GM21825 (cell line): ENCODE results near the gene DPM2.

ENCODE experiments used
- ATAC-seq: cut with Tn5 transposase; IDR thresholded peaks from one replicate; pipeline ENCODE4 v1.9.1; 2021; ENCODE audit warnings: mild to moderate bottlenecking, moderate library complexity; ENCODE audit not compliant: unreplicated experiment

The DPM2 gene

DNA sequence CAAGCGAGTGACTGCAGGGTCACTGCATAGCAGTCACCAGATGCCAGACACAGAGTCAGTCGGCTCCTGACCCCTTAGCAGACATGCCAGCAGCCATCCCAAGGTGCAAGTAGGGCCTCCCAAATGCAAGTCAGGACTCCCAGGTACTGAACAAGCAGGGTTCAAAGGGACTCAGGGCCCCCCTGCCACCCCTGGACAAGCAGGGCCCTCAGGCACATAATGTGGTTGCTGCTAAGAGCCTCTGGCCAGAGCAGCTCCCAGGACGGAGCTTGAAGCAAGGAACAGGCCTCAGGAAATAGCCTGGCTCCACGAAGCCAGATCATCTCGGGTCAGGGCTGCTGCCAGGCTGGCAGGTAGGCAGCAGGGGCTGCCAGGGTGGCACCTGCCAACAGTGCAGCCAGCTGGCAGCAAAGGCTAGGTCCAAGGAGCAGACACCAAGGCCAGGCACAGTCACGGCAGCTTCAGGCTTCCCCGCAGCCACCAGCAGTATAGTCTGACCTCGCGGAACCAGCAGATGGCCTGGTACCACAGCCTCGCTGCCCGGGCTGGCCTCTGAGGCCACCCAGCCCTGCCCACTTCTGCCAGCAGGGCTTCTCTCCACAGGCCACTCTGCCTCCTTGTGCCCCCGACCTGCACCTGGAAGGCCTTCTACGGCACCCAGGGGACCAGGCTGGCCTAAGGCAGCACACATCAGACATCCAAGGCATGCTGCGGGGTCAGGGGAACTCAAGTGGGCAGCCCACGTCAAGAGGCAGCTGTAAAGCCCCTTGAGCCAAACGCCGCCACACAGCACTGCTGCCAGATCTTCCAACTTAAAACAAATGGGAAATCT, 35.7 kb upstream of the DPM2 start:
- no peak for ATAC-seq

- ATAC-seq, result no peak
These were observed 34.7 kb upstream of the DPM2 start for GRCh38 chr9:127972236-127972871.

GRCh38 chr9:127971357-127972235, 33.9 kb upstream of the DPM2 start:
- no peak for ATAC-seq

DNA sequence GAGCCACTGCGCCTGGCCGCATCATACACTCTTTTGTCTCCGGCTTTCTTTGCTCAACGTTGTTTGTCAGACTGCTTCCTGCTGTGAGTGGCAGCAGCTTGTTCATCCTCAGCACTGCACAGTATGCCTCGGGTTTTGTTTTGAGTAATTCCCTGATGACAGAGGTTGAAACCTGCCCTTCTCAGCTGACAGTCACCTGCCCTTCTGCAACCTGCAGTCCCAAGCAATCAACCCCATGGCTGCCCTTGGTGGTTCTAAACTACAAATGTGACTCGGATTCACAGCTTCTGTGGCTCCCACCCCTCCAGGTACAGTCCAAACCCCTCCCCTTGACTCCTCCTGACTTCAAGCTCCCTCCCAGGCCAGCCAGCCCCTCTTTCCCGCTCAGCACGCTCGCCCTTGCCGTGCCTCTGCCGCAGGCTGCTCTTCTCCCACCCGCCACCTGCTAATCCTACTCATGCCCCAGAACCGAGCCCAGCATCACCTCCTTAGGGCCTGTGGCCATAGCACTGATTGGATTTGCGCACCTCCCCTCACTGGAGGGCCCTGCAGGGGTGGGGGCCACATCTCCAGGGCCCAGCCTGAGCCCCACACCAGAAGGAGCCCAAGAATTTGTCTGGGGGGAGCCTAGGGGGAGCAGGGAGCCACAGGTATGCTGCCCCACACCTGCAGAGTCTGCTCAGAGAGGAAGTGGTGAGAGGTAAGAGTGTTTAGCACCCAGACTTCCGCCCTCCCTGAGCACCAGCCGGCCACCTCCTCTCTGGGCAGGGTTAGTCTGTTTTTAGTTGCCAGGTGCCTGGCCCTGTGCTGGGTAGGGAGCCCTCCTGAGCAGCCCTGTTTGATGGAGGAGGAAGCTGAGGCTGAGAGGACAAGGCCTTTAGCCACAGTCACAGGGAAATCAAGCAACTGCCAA, 33.0 kb upstream of the DPM2 start:
- ATAC-seq, result peak; percentile 72

DNA sequence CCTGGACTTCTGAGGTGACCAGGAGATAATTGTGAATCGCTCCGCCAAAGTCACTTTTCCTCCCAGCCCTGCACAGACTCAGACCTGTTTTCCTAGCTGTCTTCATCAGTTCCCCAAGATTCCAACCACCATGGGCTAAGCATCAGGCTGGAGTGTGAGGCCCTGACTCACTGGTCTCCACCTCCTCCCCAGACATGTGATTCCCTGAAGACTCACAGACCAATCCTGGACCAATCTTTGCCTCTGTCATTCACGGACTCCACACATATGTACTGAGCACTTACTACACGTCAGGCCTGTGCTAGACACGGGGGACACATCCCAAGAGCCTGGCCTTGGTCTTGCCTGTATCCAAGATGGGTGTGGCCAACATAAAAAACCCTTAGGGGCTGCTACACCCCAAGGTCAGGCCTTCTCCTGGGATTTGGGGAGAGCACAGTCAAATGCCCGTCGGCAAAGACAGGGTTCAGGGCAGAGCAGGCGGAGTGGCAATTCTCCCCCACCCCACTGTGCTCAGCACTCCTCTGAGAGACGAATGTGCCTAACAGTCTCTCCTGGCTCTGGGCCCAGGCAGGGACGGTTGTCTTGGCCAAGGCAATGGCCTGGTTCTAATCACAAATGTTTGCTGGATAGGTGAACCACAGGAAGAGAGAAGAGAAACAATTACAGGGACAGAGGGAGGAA, 31.2 kb upstream of the DPM2 start:
- ATAC-seq, result no peak

DNA sequence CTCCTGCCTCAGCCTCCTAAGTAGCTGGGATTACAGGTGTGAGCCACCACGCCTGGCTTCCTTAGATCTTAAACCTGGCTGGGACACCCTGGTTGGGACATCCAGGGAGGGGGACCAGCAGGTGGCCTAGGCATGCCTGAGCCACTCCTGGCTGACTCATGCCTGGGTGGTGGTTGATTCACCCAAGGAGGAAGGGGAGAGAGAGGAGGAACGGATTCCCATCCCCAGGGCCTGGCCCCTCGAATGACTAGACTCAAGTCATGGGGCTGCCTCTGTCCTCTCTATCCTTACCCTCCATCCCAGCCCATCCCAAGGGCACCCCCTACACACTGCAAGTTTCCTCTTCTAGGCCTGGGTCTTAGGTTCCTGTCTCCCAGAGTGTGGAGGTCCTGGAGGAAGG, 30.4 kb upstream of the DPM2 start:
- no peak for ATAC-seq

DNA sequence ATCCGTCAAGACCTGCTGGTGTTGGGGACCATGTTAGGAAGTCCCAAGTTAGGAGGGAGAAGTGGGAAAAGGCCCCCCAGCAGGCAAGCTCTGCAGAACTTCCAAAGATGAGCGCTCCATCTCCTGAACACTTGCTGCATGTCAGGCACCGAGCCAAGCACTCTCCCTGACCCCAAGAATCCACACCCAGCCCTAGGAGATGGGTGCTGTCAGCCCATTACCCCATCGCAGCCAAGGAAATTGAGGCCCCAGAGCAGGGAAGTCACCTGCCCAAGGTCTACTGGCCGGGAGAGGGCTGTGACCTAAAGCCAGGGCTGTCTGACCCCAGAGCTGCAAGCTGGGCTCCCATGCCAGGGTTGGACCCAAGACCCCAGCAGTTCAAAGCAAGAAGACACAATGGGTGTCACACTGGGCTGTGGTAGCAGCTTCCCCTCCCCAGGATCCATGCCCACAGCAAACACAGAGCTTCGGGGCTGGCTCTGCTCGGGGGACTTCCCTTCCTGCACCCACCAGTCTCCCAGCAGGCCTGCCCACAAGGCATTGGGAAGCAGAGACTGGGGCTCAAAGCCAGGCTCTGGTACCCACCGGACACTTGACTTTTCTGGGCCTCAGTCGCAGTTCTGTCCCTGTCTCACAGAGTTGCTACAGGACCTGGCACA, 29.6 kb upstream of the DPM2 start:
- ATAC-seq, result no peak

DNA sequence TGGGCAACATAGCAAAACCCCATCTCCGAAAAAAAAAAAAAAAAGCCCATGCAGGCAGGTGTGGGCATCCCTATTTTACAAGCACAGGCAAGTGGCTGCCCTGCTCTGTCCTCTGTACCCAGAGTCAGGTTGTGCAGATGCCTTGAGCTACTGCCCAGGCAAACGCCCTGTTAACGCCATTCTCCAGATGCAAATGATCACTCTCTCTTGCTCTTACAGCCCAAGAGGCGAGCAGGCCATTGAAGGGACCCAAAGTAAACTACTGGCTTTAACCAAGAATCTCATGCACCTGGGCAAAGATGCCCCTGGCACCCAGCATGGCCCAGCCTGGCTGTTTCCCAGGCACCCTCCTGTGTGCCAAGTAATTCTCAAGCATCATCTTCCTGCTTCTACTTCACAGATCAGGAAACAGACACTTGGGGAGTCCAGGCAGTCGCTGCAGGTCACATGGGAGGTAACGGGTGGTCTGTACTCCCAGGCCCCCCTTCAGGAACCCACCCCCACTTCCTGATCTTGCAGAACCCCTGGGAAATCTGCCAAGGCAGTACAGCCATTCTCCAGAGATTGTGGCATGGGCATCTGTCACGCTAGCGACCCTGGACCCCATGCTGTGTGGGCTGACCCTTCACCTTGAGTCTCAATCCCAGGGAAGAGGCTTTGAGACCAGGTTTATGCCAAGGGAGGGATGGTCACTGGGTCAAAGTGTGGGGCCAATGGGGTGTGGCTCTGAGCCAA, 28.9 kb upstream of the DPM2 start:
- no peak for ATAC-seq

DNA sequence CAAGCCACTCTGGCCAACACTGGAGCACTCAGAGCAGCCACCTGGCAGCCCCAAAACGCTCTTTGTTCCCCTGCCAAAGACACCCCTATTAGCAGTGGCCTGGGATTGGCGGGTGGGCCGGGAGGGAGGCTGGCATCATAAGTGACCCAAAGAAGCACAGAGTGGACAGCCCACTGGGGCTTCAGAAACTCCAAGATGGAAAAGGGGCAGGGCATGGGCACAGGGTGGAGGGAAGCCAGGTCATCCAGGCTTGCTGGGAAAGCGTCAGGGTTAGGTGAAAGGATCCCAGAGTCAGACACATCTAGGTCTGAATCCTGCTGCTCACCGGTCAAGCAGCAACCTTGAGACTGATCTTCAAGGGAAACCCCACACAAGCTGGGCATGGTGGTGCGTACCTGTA, 28.3 kb upstream of the DPM2 start:
- ATAC-seq, result no peak

- ATAC-seq, result no peak
These were observed 25.9 kb upstream of the DPM2 start for GRCh38 chr9:127963359-127964064.

GRCh38 chr9:127963041-127963358, 25.3 kb upstream of the DPM2 start:
- no peak for ATAC-seq

DNA sequence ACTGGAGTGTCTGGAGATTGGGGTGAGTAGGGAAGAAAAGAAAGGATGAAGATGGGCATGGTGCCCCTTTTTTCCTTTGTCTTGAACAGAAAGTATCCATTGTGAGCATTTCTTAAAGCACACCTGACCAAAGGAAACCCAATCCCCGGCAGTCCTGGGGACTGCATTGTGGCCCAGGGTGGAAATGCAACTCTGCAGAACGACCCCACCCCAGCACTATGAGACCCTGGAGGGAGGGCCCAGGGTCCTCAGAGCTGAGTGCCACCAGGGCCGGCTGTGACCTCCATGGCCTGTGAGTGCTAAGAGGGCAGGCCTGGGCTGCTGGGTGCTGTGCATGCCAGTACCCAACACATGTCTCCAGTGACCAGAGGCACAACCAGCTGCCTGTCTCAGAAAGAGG, 24.6 kb upstream of the DPM2 start:
- ATAC-seq, result no peak

GRCh38 chr9:127961613-127962155, 24.0 kb upstream of the DPM2 start:
- no peak for ATAC-seq

GRCh38 chr9:127961155-127961490, 23.5 kb upstream of the DPM2 start:
- no peak for ATAC-seq

GRCh38 chr9:127960410-127961154, 22.9 kb upstream of the DPM2 start:
- ATAC-seq, result no peak

DNA sequence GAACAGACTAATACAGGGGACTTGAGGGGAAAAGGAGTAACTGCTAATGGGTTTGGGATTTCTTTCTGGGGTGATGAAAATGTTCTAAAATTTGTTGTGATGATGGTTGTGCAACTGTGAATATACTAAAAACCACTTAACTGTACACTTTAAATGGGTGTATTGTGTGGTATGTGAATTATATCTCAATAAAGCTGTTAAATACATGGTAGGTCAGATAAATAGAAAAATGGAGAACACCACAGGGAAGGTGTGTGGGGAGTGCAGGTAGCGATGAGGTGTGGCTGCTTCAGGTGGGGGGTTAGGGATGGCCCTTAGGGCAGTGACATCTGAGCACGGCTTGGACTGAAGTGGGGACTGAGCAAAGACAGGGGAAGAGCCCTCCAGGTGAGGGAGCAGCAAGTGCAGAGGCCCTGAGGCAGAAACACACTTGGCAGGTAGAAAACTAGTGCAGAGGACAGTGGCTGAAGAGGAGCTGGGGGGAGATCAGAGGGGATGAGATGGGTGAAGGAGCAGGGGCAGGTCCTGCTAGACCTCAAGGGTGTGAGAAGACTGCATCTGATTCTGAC, 22.3 kb upstream of the DPM2 start:
- ATAC-seq, result no peak

GRCh38 chr9:127959398-127959797, 21.7 kb upstream of the DPM2 start:
- no peak for ATAC-seq
